NCI-H774 (cell line): ENCODE results near the gene NEK11.
"Not testable (repeated sequence)": the region's sequence is repeated elsewhere in the genome, so short reads cannot be mapped to it uniquely, and the experiment has no call there.

Source experiments
- DNase-seq: peaks from one replicate; lab custom pipeline; 2025; lab: John Stamatoyannopoulos, UW

Gene NEK11

GRCh38 chr3:131306242-131306641 lies 279.6 kb downstream of the NEK11 start:
- no peak for DNase-seq

- no peak for DNase-seq
Measured at GRCh38 chr3:131314318-131314717, 287.6 kb downstream of the NEK11 start.

- DNase-seq = no peak
Measured at GRCh38 chr3:131315162-131315561, 288.5 kb downstream of the NEK11 start.

- no peak for DNase-seq
Measured at GRCh38 chr3:131317667-131318066, 291.0 kb downstream of the NEK11 start.

GRCh38 chr3:131323014-131323413 lies 296.3 kb downstream of the NEK11 start:
- DNase-seq = no peak

- DNase-seq = no peak
Measured at GRCh38 chr3:131323792-131324191, 297.1 kb downstream of the NEK11 start.

GRCh38 chr3:131324923-131325322 lies 298.2 kb downstream of the NEK11 start:
- no peak for DNase-seq

- DNase-seq = no peak
Measured at GRCh38 chr3:131326307-131326706, 299.6 kb downstream of the NEK11 start.

GRCh38 chr3:131328721-131329120 lies 302.0 kb downstream of the NEK11 start:
- DNase-seq = no peak

GRCh38 chr3:131329774-131330173 lies 303.1 kb downstream of the NEK11 start:
- DNase-seq = no peak

GRCh38 chr3:131331456-131332085 lies 304.9 kb downstream of the NEK11 start:
- DNase-seq = not testable (repeated sequence)

GRCh38 chr3:131338948-131339640 lies 312.4 kb downstream of the NEK11 start:
- no peak for DNase-seq

- no peak for DNase-seq
Measured at GRCh38 chr3:131341761-131342160, 315.1 kb downstream of the NEK11 start.

GRCh38 chr3:131348911-131349310 lies 322.2 kb downstream of the NEK11 start:
- no peak for DNase-seq

GRCh38 chr3:131349454-131349853 lies 322.8 kb downstream of the NEK11 start:
- no peak for DNase-seq

GRCh38 chr3:131349946-131350347 lies 323.3 kb downstream of the NEK11 start:
- DNase-seq = no peak

- DNase-seq = no peak
Measured at GRCh38 chr3:131350506-131350905, 323.8 kb downstream of the NEK11 start.

- no peak for DNase-seq
Measured at GRCh38 chr3:131353016-131353877, 326.6 kb downstream of the NEK11 start.

GRCh38 chr3:131353986-131354385 lies 327.3 kb downstream of the NEK11 start:
- DNase-seq = no peak

- DNase-seq = no peak
Measured at GRCh38 chr3:131356006-131356595, 329.4 kb downstream of the NEK11 start.

GRCh38 chr3:131357275-131357674 lies 330.6 kb downstream of the NEK11 start:
- no peak for DNase-seq

GRCh38 chr3:131360191-131360755 lies 333.6 kb downstream of the NEK11 start:
- no peak for DNase-seq
